Measurements from ENCODE around the gene WAPL. TPM values are rescaled to one million over a fixed set of nuclear protein-coding genes. Genes with fewer than 3 reads are reported as not detected.

The WAPL gene
- total RNA-seq, 1 donor from 2014 or later = 43.2 TPM

GRCh38 chr10:86411852-86412560 lies 109.6 kb downstream of the WAPL start:
- no peak for DNase-seq (ENCODE audit: low spot score)

GRCh38 chr10:86411281-86411841 lies 110.2 kb downstream of the WAPL start:
- peak; percentile 51 for DNase-seq (ENCODE audit: low spot score)

GRCh38 chr10:86410542-86411124 lies 111.0 kb downstream of the WAPL start:
- DNase-seq (ENCODE audit: low spot score) = no peak

- DNase-seq (ENCODE audit: low spot score) = no peak
Observed at GRCh38 chr10:86409183-86409582, 112.4 kb downstream of the WAPL start.

GRCh38 chr10:86403183-86403797 lies 118.3 kb downstream of the WAPL start:
- DNase-seq (ENCODE audit: low spot score) = no peak

- DNase-seq (ENCODE audit: low spot score) = no peak
Observed at GRCh38 chr10:86402283-86402941, 119.2 kb downstream of the WAPL start.

GRCh38 chr10:86401588-86402282 lies 119.9 kb downstream of the WAPL start:
- no peak for DNase-seq (ENCODE audit: low spot score)

GRCh38 chr10:86400705-86401587 lies 120.6 kb downstream of the WAPL start:
- peak; percentile 69 for DNase-seq (ENCODE audit: low spot score)

GRCh38 chr10:86399879-86400704 lies 121.5 kb downstream of the WAPL start:
- DNase-seq (ENCODE audit: low spot score) = peak; percentile 97

GRCh38 chr10:86399514-86399878 lies 122.1 kb downstream of the WAPL start:
- no peak for DNase-seq (ENCODE audit: low spot score)

- no peak for DNase-seq (ENCODE audit: low spot score)
Observed at GRCh38 chr10:86397120-86397519, 124.5 kb downstream of the WAPL start.

- DNase-seq (ENCODE audit: low spot score) = no peak
Observed at GRCh38 chr10:86393862-86394455, 127.6 kb downstream of the WAPL start.

GRCh38 chr10:86393362-86393761 lies 128.2 kb downstream of the WAPL start:
- DNase-seq (ENCODE audit: low spot score) = no peak

GRCh38 chr10:86392723-86393094 lies 128.9 kb downstream of the WAPL start:
- no peak for DNase-seq (ENCODE audit: low spot score)

GRCh38 chr10:86391986-86392722 lies 129.4 kb downstream of the WAPL start:
- peak; percentile 34 for DNase-seq (ENCODE audit: low spot score)

GRCh38 chr10:86391236-86391840 lies 130.3 kb downstream of the WAPL start:
- DNase-seq (ENCODE audit: low spot score) = peak; percentile 39

GRCh38 chr10:86390337-86391120 lies 131.1 kb downstream of the WAPL start:
- no peak for DNase-seq (ENCODE audit: low spot score)
